Left colon (tissue), 2 donors: Measurements from ENCODE around the gene ZNF84. TPM values are rescaled to one million over a fixed set of nuclear protein-coding genes. Genes with fewer than 3 reads are reported as not detected.

Experiments used
- ATAC-seq: fragments of 200-7000 bp; cut with Tn5 transposase; one replicate; pipeline ENCODE4 v1.9.1; 2020; ENCODE audit warnings: mild to moderate bottlenecking, moderate library complexity
- DNase-seq, 2 donors: peaks; one replicate each; pipeline ENCODE4 v3.0.0-alpha.2; 2020
- intact Hi-C, 2 donors: fragments of 100-400 bp; cut with DNase I in 1 of 2; cut with micrococcal nuclease in 1 of 2; formaldehyde crosslinking; loops; one replicate each; pipeline versions ENCODE4 v1.11.2 to v1.14.0; 2022; cut with DNase I, micrococcal nuclease
- long read RNA-seq: library from polyadenylated mRNA; unstranded; transcript quantifications from one replicate; pipeline ENCODE4 v2.0.0, GENCODE V29; 2021
- total RNA-seq, 2 donors: library from RNA; stranded (reverse); fragmentation: NEBNext Ultra II Directional; extraction: Animal tissue kit (Norgen Biotek cat#: 25700); gene quantifications; one replicate each; pipeline ENCODE4 v1.2.1, GENCODE V29; 2021
- donor health status: DM: no; HTN: no; CAD: no.
- donor health status: DM: yes; HTN: yes; CAD: no.

Gene ZNF84
- total RNA-seq, result 10 to 100 TPM; 12.8 to 16.9 TPM
- long read RNA-seq, transcript ZNF84-208 (5 exons, 3,237 nt), result major isoform, 9 of 12 reads
- long read RNA-seq, partial matches to known transcripts, result 0 of 12 reads
- long read RNA-seq, other reads (novel, unspliced or antisense), result 3 of 12 reads

DNA sequence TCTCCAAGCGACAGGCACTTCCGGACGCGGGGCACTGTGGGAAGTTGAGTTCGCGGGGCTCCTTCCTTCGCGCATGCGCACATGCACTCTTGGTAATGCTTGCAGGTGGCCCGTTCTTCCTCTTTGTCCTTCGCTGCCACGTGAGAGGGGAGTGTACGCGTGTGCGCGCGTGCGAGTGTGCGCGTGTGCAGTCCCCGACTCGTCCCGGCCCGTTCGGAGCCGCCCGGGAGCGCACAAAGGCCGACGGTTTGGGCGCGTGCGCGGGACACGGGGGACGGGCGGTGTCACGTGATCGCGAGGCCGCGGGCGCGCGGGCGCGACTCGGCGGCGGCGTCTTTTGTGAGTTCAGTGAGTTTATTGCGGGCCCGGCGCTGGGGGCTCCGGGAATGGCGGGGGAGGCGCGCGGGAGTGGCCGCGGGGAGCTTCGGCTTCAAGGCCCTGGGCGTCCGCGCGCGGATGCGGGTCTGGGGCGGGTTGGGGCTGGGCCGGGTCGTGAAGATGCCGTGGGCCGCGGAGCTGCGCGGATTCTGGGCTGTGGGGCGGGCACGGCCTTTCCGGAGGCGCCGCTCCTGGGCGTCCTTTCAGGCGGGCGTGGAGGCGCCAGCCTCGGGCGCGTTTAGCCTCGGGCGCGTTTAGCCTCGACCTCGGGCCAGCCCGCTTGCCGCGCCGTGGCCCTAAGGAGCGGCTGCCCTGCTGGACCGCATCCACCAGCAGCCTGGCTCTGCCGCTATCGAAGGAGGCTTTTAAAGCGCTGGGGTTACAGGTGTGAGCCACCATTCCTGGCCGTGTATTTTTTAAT is at the start of gene ZNF84:
Gene ZNF84, plus strand, starts transcription at position 303 of the 799 bp plus-strand sequence. CDS start 3,959 bp downstream, outside the sequence.
- DNase-seq (peak; percentile 95 to 97), ATAC-seq (peak; percentile 95)
- intact Hi-C loops, result no loop called here

DNA sequence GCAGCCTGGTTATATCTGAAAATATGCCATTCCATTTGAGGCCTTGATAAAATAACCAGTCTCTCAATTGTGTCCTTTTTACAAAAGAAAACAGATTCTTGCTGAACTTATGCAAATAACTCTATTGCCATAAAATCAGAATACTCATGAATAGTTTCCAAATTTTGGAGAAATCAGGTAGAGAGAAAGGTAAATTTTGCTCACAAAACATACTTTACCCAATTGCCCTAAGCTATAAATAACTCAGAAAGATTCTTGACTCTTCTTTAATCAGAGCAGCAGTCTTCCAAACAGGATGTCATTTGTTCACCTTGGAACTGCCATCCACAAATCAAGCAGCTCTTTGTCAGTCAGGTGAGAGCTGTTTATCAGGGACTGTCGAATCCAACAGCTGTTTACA is 38.6 kb upstream of the ZNF84 start:
- DNase-seq (no peak), ATAC-seq (no peak)
- intact Hi-C loops, result no loop called here

DNA sequence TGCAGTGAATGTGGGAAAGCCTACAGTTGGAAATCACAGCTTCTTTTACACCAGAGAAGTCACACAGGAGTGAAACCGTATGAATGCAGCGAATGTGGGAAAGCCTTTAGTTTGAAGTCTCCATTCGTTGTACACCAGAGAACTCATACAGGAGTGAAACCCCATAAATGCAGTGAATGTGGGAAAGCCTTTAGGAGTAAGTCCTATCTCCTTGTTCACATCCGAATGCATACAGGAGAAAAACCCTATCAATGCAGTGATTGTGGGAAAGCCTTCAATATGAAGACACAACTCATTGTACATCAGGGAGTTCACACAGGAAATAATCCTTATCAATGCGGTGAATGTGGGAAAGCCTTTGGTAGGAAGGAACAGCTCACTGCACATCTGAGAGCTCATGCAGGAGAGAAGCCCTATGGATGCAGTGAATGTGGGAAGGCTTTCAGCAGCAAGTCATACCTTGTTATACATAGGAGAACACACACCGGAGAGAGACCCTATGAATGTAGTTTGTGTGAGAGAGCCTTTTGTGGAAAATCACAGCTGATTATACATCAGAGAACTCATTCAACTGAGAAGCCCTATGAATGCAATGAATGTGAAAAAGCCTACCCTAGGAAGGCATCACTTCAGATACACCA is 26.5 kb upstream of the ZNF84 start:
- ATAC-seq, result no peak
- DNase-seq, result no peak
- intact Hi-C loops, result no loop called here

DNA sequence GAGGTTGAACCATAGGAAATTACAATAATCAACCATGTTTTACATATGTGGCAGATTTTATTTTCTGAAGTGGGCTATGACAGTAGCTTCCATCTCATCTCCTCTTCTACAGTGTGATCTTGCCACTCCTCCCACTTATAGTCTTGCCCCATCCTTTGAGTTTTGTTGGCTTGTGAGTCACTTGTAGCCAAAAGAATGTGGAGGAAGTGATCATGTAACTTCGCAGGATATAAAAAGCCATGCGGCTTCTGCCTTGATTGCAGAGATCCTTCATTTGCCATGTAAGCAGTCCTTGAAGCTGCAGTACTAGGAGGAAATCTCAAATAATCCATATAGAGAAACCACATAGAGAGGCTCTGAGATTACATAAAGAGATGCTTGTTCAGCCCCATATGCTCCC is 13.7 kb upstream of the ZNF84 start:
- no peak for ATAC-seq
- no peak for DNase-seq
- intact Hi-C loops, result no loop called here

DNA sequence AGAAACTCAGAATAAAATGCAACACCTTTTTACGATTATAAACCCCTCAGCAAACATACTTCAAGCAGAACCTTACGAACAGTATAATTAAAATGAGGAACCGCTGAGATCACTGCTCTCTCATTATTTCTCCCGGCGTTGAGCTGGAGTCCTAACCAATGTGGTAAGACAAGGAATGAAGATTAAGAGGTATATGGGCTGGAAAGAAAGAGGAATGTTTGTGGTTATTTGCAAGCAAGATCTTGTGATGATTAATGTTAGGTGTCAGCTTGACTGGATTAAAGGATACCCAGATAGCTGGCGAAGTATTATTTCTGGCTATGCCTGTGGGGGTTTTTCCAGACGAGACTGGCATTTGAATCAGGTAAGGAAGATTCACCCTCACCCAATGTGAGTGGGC is 10.3 kb upstream of the ZNF84 start:
- no peak for ATAC-seq
- intact Hi-C loops, result no loop called here
- DNase-seq, result no peak

DNA sequence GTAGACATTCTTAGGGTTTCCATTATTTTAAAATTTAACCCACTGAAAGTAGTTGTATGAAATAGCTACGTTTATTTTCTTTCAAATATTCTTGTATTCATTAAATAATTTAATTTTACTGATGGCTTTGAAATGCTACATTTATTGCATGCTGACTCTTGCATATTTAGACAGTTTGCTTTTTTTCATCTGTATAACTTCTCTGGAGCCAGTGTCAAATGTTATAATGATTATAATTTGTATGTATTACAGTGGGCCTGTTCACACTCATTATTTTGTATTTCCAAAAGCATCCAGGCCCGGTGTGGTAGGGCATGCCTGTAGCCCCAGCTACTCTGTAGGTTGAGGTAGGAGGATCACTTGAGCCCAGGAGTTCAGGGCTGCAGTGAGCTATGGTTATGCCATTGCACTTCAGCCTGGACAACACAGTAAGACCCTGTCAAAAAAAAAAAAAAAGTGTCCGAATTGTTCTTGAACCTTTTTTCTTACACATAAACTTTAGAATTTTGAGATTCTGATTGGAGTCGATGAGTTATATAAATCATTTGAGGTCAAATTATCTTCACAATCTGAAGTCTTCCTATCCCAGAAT is 905 bp downstream of the ZNF84 start:
- intact Hi-C loops, result no loop called here
- DNase-seq, result no peak
- ATAC-seq, result no peak

DNA sequence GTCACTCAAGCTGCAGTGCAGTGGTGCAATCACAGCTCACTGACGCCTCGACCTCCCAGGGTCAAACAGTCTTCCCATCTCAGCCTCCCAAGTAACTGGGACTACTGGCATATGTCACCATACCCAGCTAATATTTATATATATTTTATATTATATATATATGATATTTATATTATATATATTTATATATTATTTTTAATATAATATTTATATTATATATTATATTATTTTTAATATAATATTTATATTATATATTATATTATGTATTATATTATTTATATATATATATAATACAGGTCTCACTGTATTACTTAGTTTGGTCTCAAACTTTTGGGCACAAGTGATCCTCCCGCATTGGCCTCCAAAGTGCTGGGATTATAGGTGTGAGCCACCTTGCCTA is 9.4 kb downstream of the ZNF84 start:
- intact Hi-C loops, result no loop called here

DNA sequence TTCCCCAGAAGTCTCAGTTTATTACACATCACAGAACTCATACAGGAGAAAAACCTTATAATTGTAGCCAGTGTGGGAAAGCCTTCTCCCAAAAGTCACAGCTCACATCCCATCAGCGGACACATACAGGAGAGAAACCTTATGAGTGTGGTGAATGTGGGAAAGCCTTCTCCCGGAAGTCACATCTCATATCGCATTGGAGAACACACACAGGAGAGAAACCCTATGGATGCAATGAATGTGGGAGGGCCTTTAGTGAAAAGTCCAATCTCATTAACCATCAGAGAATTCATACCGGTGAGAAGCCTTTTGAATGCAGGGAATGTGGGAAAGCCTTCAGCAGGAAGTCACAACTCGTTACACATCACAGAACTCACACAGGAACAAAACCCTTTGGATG is 20.1 kb downstream of the ZNF84 start:
- DNase-seq, result no peak
- intact Hi-C loops, result no loop called here
- ATAC-seq, result no peak

More for the DNA sequence above, 9.4 kb downstream of the ZNF84 start:
- DNase-seq (no peak), ATAC-seq (no peak)

DNA sequence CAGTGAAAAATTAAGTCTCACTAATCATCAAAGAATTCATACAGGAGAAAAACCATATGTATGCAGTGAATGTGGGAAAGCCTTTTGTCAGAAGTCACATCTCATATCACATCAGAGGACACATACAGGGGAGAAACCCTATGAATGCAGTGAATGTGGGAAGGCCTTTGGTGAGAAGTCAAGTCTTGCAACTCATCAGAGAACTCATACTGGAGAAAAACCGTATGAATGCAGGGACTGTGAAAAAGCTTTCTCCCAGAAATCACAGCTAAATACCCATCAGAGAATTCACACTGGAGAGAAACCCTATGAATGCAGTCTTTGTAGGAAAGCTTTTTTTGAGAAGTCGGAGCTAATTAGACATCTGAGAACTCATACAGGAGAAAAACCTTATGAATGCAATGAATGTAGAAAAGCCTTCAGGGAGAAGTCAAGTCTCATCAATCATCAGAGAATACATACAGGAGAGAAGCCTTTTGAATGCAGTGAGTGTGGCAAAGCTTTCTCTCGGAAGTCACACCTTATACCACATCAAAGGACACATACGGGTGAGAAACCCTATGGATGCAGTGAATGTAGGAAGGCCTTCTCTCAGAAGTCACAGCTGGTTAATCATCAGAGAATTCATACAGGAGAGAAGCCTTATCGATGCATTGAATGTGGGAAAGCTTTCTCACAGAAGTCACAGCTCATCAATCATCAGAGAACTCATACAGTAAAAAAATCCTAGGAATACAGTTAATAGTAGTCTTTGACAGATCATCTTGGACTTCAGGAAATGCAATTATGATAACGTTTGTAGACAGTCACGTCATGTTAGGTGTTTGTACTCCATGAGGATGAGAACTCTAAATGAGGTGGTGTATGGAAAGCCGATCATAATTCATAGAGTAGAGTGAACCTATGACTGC is 21.1 kb downstream of the ZNF84 start:
- no peak for DNase-seq
- ATAC-seq, result no peak
- intact Hi-C loops, result no loop called here

DNA sequence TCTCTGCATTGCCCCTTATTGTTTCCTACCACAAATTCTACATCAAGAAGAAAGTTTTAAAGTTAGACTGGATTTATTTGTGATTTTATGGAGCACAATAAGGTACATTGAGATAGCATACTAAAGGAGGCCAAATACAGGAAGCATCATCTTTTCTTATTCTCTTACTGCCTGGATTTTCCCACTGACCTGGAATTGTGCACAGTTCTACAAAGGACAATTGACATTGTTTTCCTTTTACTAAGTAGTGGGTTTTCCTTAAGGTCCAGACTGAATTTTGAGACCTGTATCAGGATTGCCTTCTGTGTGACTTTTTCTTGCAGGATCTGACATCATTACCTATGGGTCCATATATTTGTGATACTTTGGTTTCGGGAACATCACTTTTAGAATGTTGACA is 24.6 kb downstream of the ZNF84 start:
- intact Hi-C loops, result no loop called here
- ATAC-seq, result no peak
- no peak for DNase-seq

DNA sequence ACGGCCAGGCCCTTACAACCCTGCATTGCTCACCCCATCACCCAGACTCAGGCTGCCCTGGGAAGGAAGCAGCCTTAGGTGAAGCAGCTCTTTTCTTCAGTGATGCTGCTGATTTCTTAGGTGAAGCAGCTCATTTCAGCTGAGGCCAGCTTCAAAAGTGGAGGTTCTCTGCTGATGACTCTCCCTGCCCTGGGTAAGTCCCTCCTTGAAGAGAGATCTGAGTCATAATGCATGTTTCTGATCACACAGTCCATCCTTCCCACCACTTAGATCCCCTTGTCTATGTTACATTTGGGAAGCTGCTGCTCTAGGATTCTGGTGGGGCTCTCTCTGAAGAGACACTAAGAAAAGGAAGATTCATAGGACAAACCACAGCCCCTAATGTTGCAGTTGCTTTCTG is 26.2 kb downstream of the ZNF84 start:
- no peak for DNase-seq
- intact Hi-C loops, result no loop called here
- no peak for ATAC-seq

DNA sequence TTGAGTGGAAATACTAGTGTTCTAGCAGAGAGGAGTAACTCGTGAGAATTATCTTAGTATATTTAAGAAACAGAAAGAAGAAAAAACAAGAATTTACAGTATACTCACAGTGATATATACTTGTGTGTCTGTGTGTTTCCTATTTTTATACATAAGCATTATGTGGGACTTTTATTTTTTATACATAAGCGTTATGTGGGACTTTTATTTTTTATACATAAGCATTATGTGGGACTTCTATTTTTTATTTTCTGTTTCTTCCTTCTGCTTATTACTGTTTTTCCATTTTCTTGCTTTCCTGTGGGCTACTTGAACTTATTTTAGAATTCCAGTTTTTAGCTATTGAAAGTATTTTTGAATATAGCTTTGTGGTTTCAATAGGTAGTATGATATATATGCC is 36.5 kb downstream of the ZNF84 start:
- intact Hi-C loops, result no loop called here
- no peak for DNase-seq
- ATAC-seq, result no peak

DNA sequence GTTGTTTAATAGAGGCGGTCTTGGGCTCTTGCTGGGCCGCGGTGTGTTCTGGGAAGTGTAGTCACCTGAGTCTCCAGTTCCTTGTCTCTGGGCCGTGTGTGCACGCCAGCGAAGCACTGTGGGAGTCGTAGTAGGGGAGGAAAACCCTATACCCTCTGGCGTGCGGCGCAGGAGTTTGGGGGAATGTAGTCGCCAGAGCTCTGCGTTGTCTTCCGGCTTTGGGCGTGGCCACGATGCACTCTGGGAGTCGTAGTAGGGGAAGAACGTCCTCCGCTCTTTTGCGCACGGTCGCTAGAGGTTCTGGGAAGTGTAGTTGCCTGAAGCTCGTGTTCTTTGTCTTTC is 42.7 kb downstream of the ZNF84 start:
- DNase-seq, result peak; percentile 98 to 100
- peak; percentile 88 for ATAC-seq
- intact Hi-C loops, result no loop called here

DNA sequence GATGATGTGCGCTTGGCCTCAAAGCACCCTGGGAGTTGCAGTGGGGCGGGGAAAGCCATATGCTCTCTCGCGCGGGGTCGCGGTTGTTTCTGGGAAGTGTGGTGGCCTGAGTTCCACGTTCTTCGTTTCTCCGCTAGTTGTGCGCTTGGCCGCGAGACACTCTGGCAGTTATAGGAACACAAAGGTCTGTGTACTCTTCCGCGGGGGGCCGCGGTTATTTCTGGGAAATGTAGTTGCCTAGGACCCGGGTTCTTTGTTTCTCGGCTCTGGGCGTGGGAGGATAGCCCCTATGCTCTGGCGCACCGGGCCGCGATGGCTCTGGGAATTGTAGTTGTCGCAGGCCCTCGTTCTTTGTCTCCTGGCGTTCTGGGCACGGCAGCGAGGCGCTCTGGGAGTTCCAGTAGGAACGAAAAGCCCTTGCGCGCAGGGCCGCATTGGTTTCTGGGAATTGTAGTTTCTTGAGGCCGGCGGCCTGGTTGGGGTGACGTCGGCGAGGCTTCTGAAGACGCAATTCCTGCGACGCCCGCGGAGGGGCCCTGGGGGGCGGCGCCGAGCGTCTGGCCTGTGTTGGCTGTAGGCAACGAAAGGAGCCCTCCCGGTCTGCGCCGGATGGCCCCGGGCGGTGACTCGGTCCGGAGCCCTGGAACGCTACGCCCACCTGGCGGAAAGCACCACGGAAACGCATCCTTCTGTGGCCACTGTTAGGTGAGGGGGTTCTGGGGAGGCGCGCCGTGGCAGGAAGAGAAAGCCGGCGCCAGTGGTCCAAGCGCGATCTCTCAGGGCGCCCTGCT is 43.3 kb downstream of the ZNF84 start, which contains the start of gene ZNF140:
Gene ZNF140, plus strand, starts transcription at position 556 of the 791 bp plus-strand sequence. CDS start 398 bp downstream, outside the sequence.
- peak; percentile 96 for DNase-seq
- ATAC-seq, result peak; percentile 79
- intact Hi-C loops, result no loop called here

DNA sequence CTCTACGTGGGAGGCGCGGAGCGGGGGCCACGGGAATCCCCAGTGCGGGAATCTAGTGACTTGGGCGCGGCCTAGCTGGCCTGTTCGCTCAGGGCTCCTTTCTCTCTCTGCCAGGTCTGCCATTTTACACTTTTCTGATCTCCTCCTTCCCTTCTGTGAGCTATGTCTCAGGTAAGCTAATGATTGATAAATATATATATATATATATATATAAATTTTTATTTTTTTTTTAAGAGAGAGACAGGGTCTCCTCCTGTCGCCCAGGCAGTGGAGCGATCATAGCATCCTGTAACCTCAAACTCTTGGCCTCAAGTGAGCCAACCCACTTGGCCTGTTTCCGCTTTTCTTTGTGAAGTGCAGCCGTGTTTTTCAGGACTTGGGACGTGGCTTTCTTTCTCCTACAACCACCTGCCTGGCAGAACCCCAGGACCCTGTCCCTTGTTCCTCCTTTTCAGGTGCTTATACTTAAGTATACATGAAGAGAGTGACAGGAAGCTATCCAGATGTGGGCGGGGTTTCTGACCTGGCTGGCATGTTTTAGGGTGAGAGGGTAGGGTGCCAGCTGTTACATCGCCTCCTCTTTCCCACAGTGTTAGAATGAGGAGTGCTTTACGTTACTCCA is 44.0 kb downstream of the ZNF84 start:
- intact Hi-C loops, result no loop called here
- no peak for ATAC-seq
- DNase-seq, result peak; percentile 21 to 25

DNA sequence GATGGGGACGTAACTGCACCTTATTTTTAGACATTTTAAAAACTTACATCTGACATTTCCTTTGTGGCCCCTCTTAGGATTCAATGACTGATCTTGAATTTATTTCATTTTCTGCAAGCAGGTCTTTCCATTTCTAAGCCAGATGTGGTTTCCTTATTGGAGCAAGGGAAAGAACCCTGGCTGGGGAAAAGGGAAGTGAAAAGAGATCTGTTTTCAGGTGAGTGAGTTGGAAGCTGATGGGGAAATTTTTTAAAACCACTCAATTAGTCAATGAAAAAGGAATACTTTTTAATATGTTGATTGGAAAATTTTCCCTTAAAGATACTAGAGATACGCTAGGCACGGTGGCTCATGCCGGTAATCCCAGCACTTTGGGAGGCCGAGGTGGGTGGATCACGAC is 46.0 kb downstream of the ZNF84 start:
- intact Hi-C loops, result no loop called here
- no peak for DNase-seq

DNA sequence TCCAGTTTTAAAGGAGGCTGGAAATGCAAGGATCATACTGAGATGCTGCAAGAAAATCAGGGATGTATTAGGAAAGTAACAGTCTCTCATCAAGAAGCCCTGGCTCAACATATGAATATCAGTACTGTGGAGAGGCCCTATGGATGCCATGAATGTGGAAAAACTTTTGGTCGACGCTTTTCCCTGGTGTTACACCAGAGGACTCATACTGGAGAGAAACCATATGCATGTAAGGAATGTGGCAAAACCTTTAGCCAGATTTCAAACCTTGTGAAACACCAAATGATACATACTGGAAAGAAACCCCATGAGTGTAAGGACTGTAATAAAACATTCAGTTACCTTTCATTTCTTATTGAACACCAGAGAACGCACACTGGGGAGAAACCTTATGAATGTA is 68.3 kb downstream of the ZNF84 start:
- no peak for DNase-seq
- intact Hi-C loops, result no loop called here
- no peak for ATAC-seq

More for the DNA sequence above, 46.0 kb downstream of the ZNF84 start:
- no peak for ATAC-seq

DNA sequence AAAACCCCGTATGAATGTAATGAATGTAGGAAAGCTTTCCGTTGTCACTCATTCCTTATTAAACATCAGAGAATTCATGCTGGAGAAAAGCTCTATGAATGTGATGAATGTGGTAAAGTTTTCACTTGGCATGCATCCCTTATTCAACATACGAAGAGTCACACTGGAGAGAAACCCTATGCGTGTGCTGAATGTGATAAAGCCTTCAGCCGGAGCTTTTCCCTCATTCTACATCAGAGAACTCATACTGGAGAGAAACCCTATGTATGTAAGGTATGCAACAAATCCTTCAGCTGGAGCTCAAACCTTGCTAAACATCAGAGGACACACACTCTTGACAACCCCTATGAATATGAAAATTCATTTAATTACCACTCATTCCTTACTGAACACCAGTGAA is 68.9 kb downstream of the ZNF84 start:
- intact Hi-C loops, result no loop called here
- DNase-seq, result no peak
- no peak for ATAC-seq
